HL-60 (cell line): ENCODE measurements around the gene IRGC.

ENCODE experiments used
- GABPA ChIP-seq: IDR thresholded peaks from 2 replicates; pipeline ENCODE4 v1.6.1; 2012; ENCODE audit warnings: low read depth
- POLR2AphosphoS5 ChIP-seq: IDR thresholded peaks from 2 replicates; pipeline ENCODE4 v1.6.1; 2012; ENCODE audit warnings: low read depth
- SPI1 ChIP-seq: IDR thresholded peaks from 2 replicates; pipeline ENCODE4 v1.6.1; 2012; ENCODE audit warnings: low read depth, mild to moderate bottlenecking, borderline replicate concordance
- TF ChIP-seq, protein P1 (sequence below): IDR thresholded peaks from one replicate; pipeline ENCODE4 v1.5.1; 2011; ENCODE audit warnings: low read length, control low read depth, inconsistent platforms; ENCODE audit not compliant: insufficient read depth

DNA sequence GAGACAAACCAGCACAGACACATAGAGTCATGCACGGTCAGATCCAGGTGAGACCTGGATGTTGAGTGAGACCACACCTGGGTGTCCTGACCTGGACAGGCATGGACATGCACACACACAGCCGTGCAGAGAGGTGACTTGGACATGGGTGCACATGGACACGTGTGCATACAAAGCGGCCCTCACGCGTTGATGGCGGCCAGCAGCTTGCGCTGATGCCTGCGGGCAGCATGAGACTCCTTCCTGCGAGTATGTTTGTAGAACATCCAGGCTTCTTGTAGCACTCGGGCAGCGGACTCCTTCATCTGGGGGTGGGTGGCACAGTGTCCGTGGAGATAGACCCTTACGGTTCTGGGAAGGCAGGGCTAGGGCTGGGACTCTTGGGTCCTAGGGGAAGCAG is 53.4 kb downstream of the IRGC start:
- TF ChIP-seq, protein P1, sequence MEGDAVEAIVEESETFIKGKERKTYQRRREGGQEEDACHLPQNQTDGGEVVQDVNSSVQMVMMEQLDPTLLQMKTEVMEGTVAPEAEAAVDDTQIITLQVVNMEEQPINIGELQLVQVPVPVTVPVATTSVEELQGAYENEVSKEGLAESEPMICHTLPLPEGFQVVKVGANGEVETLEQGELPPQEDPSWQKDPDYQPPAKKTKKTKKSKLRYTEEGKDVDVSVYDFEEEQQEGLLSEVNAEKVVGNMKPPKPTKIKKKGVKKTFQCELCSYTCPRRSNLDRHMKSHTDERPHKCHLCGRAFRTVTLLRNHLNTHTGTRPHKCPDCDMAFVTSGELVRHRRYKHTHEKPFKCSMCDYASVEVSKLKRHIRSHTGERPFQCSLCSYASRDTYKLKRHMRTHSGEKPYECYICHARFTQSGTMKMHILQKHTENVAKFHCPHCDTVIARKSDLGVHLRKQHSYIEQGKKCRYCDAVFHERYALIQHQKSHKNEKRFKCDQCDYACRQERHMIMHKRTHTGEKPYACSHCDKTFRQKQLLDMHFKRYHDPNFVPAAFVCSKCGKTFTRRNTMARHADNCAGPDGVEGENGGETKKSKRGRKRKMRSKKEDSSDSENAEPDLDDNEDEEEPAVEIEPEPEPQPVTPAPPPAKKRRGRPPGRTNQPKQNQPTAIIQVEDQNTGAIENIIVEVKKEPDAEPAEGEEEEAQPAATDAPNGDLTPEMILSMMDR = no peak
- no peak for TF ChIP-seq GABPA
- TF ChIP-seq SPI1 = no peak
- no peak for TF ChIP-seq POLR2AphosphoS5
